ENCODE measurements around the gene ZMYM3. TPM values are rescaled to one million over a fixed set of nuclear protein-coding genes. Genes with fewer than 3 reads are reported as not detected.

ZMYM3 gene
- total RNA-seq = 21.8 and 32.7 TPM in 2 replicates

GRCh38 chrX:71254092-71254963 is at the start of gene ZMYM3:
Gene ZMYM3 (minus strand): TSS chrX:71254140. CDS start chrX:71253255, 885 bp downstream.

GRCh38 chrX:71301195-71301924 is 47.4 kb upstream of the ZMYM3 start, which contains the start of gene ITGB1BP2:
Gene ITGB1BP2 (plus strand): TSS chrX:71301750. CDS start chrX:71301807, 57 bp downstream.

GRCh38 chrX:71283403-71284143 is 29.6 kb upstream of the ZMYM3 start, which contains the start of gene NONO:
Gene NONO (plus strand): TSS chrX:71283635. CDS start chrX:71290638, 7,003 bp downstream.

GRCh38 chrX:71222929-71223328 is 31.0 kb downstream of the ZMYM3 start, which contains the start of gene GJB1:
Gene GJB1 (plus strand): TSS chrX:71223224. CDS start chrX:71223708, 484 bp downstream.

Other genes with a start within 250 kb of the ZMYM3 start
- 49.0 and 50.8 TPM in 2 replicates for gene SNX12, start 185.8 kb downstream of the ZMYM3 start, total RNA-seq
- 1.6 and 6.6 TPM in 2 replicates for gene FOXO4, start 158.3 kb downstream of the ZMYM3 start, total RNA-seq
- not detected in 2 replicates for gene CXorf65, start 147.4 kb downstream of the ZMYM3 start, total RNA-seq
- not detected in 2 replicates for gene IL2RG, start 142.6 kb downstream of the ZMYM3 start, total RNA-seq
- gene MED12, start 135.5 kb downstream of the ZMYM3 start, total RNA-seq = 19.6 and 42.5 TPM in 2 replicates
- 0.16 and 0.89 TPM in 2 replicates for gene NLGN3, start 109.3 kb downstream of the ZMYM3 start, total RNA-seq
- 0.25 TPM in 1 of 2 replicates, not detected in the other for gene GJB1, start 30.9 kb downstream of the ZMYM3 start, total RNA-seq
- gene NONO, start 29.5 kb upstream of the ZMYM3 start, total RNA-seq = 295 and 311 TPM in 2 replicates
- 0.38 and 1.6 TPM in 2 replicates for gene ITGB1BP2, start 47.6 kb upstream of the ZMYM3 start, total RNA-seq
- gene TAF1, start 112.2 kb upstream of the ZMYM3 start, total RNA-seq = 8.5 and 17.6 TPM in 2 replicates